GM12891 (cell line): ENCODE measurements around the gene CD81.

Source experiments
- PAX5 ChIP-seq: IDR thresholded peaks from 2 replicates; pipeline ENCODE4 v1.6.1; 2011; ENCODE audit warnings: low read length, moderate library complexity, mild to moderate bottlenecking; ENCODE audit not compliant: insufficient read depth, severe bottlenecking
- POLR2A ChIP-seq: IDR thresholded peaks from 2 replicates; pipeline ENCODE4 v1.6.1; 2011; ENCODE audit warnings: low read depth, low read length, control low read depth
- POLR2AphosphoS5 ChIP-seq: IDR thresholded peaks from 2 replicates; pipeline ENCODE4 v1.6.1; 2011; ENCODE audit warnings: low read depth, low read length, control low read depth
- SPI1 ChIP-seq: IDR thresholded peaks from 2 replicates; pipeline ENCODE4 v1.6.1; 2011; ENCODE audit warnings: low read depth, low read length, control low read depth

DNA sequence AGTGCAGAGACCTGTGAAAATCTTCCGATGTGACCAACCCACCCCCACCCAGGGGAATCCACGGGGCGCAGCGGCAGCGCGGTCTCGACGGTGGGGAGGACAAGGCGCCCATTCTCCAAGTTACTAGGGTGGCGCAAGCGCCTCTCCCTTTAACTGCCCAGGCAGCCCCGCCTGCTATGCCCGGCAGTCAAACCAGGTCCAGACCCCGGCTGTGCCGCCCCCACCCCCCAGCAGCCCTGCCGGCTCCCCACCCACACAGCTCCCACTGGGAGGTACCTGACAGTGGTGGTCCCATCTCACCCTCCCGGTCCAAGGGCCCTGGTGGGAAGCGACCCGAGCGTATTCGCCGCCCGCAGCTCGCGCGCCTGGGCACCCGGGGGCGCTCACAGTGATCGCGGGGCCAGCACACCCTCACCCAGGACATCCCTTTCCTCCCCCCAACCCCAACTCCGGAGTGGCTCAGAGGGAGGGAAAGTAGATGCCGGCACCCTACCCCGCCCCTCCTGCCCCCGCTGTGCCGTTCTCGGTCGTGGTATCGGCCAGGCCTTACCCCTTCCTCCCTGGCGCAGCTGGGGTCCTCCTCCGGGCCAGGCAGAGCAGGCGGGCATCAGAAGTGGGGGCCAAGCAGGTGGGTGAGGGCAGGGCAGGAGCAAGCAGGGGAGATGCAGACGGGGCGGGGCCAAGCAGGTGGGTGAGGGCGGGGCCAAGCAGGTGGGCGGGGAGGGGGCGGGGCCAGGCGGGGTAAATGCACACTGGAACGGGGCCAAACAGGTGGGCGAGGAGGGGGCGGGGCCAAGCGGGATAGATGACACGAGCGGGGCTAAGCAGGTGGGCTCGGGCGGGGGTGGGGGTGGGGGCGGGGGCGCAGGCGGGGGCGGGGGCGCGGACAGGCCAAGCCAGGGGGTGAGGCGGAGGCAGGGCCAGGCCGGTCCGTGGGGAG is 67.0 kb downstream of the CD81 start, which contains the start of gene TRPM5:
- TF ChIP-seq PAX5, result no peak
- TF ChIP-seq POLR2A, result no peak
- no peak for TF ChIP-seq SPI1
- TF ChIP-seq POLR2AphosphoS5, result no peak
